ENCODE results near the gene DLGAP3.

GRCh38 chr1:34887593-34887992, 41.9 kb downstream of the DLGAP3 start:
- TF ChIP-seq CTCF (conservative IDR thresholded peaks at IDR 0.05; ENCODE audit: low read depth, low read length) (no peak), EZH2 (IDR thresholded peaks at IDR 0.05; ENCODE audit: borderline replicate concordance, low read depth, low read length, poor library complexity, severe bottlenecking) (no peak)
